ENCODE results near the gene ERMN.

The ERMN gene

DNA sequence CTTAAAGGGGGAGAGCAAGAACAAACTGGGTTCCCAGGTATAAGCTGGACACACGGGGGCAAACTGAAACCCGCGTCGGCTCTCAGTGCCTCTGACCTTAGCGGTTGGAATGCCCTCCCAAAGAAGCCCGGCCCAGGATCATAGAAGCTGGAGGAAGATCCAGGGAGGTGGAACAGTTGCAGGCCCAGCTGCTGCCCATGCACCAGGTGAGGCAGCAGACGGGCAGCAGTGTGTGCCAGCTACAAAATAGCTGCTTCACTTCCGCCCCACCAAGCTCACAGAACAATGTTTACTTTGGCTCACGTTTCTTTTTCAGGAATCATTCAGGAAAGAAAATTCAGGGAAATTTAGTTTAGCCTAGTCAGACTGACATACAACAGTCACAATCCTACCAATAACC, 3.9 kb upstream of the ERMN start:
- DNase-seq (ENCODE audit: low read depth): no peak

DNA sequence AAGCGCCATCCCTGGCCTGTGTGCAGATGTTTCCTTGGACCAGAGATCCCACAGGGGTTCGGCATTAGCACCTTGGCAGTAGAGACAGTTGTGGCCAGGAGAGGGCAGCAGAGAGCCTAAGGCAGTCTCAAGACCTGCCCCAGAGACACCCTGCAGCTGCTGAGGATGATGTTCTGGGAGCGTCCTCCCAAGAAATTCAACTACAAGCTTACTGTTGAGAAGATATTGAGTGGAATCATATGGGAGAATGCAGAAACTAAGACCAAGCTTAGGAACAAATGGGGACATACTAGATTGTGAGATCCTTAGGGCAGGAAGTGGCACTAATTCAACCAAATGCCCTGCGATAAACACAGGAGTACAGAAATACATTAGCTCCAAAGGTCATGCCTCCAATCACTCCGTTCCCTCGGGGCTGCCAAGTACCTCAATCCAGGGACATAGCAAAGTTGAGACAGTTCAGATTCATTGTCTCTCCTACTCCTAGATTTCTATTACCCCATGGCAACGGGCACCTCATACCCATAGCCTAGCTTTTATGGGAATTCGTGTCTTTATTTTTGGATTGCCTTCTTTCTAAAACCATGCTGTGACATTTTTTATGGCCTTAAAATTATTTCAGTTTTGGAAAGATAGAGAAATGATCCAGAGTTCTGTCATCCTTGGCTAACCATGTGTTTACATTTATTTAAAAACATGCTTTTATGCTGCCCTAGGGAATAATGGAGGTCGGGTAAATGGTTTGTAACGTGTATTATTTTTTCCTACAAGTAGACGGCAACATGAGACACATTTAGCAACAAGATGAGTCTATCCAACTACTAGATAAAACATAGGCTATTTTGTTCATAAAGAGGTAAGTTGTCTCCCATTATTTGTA, 2.2 kb upstream of the ERMN start:
- no peak for DNase-seq (ENCODE audit: low read depth)

DNA sequence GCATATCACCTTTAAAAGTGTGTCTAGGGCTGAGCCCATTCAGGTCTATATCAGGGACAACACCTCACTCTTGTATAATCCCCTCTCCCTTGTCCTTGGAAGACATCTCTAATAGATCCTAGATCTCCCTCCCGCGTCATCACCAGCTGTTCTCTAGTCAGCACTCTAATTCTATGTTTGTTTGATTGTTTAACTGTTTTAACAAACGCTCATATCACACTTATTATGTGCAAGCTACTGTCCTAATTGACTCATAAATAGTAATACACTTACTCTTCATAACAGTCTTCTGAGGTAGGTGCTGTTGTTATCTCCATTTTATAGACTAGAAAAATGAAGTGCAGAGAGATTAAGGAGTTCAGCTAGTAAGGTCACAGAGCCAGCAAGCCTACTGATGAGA, 1.6 kb upstream of the ERMN start:
- no peak for DNase-seq (ENCODE audit: low read depth)

DNA sequence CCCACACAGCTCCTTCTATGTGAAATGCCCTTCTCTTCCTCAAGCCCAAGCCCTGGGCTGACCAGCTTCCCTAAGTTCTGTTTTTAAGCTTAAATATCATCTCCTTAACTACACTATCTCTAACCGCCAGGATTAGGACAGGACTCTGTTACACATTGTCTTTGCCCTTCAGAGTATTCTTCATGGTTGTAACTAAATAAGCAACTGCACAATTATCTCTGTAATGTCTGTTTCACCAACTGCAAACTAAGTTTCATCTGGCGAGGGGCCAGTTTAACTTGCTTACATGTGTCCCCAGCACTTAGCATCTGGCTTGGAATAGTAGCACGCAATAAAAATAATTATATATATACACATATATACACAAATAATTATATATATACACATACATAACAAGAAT, 1.1 kb upstream of the ERMN start:
- DNase-seq (ENCODE audit: low read depth): no peak

DNA sequence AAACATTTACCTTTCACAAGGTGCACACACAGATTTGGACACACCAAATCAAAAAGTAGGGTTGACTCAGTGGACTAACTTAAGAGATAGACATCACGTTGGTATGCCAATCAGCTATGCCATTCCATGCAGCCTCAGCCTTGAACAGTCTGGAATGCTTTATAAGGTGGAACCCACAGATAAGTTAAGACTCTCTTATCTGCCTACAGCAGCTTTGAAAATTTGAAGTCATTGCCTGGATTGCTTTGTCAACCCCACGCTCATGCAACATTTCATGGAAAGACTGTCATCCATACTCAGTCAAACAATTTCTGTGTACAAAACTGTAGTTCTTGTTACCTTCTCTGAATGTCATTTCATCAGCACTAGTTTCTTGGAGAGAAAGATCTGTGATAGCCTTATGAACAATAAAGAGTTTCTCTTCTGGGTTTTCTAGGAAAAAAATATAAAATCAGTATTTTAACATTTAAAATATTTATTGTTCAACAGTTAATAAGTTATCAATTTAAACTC, 1.2 kb downstream of the ERMN start:
- no peak for DNase-seq (ENCODE audit: low read depth)

DNA sequence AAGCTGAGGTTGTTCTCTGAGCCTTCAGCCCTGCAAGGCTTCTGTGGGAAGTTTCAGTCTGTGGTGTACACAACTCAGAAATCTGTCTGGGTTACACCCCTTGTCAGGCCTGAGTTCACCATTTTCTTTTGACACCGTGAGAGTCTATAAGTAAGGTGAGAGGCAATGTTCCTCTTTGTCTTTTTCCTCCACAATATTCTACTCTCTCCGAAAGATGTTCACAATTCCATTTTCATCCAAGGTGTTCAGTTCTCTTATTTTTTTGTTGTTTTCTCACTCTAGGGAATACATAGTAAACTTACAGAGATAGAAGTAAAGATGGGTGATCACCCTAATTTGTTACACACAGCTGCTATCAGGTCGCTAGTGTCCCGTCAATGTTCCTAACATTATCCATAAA, 3.2 kb downstream of the ERMN start:
- no peak for DNase-seq (ENCODE audit: low read depth)

DNA sequence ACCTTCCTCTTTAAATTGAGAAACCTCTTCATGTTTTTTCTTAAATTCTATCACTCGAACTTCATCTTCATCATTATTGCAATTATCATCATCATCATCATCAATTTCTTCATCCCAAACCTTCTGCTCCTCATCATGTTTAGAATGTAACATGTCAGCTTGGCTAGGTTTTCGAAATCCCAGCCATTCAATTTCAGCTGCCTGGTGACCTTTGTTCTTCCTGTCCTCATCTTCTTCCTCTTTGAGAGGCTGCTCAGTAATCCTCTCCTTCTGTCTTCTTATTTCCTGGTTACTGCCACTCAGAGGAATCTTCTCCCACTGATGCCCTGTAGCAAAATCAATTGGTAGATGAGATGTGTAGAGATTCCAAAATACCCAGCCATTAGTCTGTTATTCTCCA, 4.2 kb downstream of the ERMN start:
- DNase-seq (ENCODE audit: low read depth): no peak

DNA sequence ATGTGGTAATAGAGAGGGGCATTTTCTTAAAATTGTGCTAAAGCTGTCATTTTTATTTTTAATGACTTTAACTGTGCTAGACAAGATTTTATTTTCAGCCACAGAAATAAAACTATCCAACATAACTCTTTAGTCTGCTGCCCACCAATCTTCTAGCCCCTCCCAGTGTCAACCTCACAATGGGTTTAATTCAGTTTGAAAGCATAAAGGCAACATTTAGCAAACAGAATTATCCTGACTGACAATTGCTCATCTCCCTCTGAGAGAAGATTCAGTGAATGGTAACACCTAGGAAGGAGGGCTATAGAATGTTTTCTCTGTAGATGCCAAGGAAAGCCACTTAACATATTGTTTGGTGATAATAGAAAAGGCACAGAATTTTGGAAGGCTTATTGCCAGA, 5.2 kb downstream of the ERMN start:
- no peak for DNase-seq (ENCODE audit: low read depth)

DNA sequence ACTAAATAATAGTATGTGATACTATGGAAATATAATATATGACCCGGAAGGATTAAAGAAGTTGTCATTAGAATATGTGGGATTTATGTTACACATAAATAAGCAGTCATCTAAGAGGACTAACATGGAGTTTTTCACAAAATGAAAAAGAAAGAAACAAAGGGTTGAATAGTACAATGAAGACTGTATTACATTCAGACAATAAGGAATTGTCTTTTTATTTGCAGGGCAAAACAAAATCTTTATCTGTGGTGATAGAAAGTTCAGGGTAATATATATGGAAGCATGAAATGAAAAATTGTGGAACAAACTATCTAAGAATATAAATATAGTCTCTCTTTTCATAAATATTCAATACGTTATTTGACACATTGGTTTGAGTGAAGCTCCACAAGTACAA, 5.8 kb downstream of the ERMN start:
- no peak for DNase-seq (ENCODE audit: low read depth)

DNA sequence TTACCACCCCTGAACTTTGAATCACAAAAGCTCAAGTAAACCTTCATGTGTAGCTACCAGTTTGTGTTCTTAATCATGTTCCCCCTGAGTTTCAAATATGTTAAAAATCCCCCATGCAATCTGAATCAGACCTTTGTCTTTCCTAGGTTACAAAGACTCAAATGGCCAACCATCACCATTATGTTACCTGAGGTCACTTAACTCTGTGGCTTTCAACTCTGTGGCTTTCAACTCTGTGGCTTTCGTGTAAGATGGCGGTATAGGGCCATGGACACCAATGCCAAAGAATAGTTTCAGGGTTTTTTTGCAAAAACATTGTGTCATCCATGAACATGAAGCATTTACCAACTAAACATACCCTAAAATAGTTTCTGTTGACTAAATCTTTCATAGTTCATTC, 6.7 kb downstream of the ERMN start:
- no peak for DNase-seq (ENCODE audit: low read depth)

DNA sequence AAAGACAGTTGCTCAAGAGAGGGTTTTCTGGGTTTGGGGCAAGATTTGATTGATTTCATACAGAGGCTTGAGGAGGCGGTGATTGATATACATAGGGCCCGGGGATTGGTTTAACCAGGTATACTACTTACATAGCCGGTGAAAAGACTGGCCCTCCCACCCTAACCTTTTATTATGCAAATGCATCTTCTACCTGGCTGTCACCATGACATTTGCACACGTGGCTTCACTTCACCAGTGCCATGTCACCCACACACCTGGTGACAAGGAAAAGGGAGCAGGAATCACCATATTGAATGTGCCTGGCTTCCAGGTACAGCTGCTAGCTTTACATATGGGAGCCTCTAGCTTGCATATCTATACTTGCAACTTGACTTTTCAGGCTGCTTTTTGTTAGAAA, 9.7 kb downstream of the ERMN start:
- DNase-seq (ENCODE audit: low read depth): no peak

DNA sequence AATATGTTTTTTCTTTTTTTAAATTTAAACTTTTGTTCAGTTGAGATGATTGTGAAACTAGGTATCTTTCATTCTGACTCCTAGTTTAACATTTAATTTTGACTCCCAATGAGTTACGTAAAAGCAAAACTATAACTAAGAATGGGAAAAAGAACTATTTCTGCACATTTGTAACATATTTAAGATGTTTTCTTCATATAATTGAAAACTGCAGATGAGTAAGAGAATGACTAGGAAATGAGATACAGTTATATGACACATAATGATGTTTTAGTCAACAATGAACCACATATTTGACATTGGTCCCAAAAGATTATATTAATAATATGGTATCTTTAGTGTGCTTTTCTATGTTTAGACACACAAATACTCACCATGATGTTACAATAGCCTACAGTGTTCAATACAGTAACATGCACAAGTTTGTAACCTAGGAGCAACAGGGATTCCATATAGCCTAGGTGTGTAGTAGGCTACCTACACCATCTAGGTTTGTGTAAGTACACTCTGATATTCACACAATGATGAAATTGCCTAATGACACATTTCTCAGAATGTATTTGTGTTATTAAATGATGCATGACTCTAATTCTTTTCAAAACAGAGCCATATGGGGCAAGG, 12.6 kb downstream of the ERMN start:
- peak; percentile 39 for DNase-seq (ENCODE audit: low read depth)

DNA sequence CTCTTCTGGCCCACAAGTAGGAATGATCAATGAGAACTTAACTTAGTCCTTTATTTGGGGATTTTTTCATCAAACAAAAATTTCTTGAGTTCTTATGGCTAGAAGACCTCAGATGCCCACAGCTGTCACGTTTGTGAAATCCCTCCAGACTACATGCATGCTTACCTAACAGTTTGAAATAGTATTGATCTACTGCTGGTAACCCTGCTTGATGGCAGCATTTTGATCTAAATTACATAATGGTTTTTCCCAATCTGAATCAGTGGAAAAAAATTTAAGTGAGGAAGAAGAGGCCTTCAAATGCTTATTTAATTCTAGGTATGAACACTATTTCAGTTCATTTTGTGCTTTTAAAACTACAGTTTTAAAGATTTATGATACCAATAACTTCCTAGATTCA, 13.9 kb downstream of the ERMN start:
- no peak for DNase-seq (ENCODE audit: low read depth)

DNA sequence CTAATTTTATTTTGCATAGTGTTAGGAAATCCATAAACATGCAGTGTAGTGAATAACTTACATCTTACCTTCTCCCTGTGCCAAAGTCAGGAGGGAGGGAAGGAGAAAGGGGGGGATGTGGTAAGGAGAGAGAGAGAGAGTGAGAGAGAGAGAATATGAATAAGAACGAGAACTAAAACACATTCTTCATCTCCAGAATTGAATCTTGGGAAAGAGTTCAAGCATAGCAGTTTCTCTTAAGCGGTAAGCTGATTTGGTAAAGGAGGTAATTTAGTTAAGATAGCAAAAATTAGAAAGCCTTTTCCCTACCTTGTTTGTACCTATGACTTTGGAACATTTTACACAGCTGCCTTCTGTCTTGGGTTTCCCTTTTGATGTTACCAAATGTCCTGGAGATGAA, 15.7 kb downstream of the ERMN start:
- no peak for DNase-seq (ENCODE audit: low read depth)

DNA sequence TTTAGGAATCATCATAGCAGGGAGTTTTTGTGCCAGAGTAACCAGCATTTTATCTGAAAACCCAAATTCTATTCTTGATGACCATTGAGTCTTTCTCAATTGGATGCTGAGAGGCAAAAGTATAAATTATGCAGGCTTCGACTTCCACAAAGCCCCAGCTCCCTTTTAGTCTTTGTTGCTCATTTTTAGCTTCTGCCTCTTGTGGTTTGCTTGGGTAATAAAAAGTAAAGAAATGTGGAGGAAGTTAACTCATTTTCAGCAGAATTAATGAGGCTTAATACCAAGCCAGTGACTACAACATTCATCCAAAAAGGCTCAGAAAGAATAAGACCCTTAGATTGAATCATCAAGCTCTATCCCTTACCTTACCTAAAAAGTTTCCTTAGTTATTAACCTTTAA, 18.6 kb downstream of the ERMN start:
- peak; percentile 52 for DNase-seq (ENCODE audit: low read depth)

DNA sequence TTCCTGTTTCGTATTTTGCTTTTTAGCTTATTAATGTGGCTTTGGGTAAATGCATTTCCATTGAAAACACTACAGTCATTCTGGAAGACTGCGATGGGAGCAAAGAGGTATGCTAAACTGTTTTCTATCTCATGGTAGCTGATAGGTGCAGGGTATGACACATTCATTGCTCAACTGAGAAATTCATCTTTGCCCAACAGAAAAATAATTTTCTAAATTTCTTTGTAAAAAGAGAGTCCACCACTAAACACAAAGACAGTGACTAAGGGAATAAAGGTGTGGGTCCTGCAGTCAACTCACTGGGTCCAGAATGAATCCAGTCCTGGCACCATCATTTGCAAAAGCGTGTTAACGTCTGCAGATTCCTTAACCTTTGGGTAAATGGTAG, 19.9 kb downstream of the ERMN start:
- DNase-seq (ENCODE audit: low read depth): no peak

DNA sequence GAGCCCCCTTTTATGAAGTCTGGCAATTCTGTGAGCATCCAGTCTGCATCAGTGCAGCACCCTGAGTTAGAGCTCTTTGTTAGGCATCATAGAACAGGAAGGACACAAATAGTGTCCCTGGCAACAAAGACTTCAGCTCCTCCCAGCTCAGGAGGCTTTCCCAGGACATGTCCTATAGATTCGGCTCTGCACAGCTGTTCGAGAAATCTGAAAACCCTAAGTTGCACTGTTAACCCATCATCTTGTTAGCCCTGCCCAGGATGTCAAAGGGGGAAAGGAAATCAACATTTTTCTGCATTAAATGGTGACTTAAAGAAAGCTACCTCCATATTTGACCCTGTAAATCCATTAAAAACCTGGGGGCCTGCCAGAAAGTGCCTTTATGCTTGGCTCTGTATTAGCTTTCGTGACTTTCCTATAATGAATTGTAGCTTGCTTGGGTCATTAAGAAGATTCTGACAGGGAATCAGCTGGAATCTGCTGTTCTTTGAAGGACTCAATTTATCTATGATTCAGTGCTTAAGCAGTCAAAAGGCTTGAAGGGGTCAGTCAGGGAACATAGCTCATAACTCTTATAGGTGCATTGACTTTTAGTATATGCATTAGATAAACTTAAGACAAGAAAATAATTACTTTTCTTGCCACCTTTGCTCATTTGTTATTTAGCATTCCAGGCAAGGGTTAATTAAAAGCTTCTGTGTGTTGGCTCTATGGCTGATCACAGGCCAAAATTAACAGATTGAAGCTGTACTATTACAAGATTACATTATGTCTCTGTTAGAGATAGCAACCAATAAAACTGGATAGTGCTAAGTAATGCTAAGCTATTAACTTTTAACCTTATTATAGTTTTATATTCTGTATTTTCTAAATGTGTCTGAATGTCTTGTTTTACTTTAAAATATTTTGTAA, 20.6 kb downstream of the ERMN start:
- peak; percentile 52 for DNase-seq (ENCODE audit: low read depth)

DNA sequence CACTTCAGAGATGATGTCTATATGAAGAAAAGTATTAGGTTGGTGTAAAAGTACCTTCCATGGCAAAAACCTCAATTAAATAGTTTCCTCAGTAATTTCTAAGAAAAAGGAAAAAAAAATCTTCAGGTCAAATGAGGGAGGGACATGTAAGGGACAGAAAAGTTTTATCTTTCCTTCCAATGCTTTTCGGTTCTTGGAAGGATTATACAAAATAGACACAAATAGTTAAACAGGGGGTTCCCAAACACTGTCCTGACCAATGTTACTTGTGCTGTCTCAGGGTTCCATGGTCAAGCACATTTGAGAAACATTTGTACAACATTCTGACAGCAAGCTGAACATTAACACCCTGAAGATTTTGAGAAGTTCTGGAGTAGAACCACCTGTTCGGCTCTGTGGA, 22.0 kb downstream of the ERMN start:
- DNase-seq (ENCODE audit: low read depth): no peak

DNA sequence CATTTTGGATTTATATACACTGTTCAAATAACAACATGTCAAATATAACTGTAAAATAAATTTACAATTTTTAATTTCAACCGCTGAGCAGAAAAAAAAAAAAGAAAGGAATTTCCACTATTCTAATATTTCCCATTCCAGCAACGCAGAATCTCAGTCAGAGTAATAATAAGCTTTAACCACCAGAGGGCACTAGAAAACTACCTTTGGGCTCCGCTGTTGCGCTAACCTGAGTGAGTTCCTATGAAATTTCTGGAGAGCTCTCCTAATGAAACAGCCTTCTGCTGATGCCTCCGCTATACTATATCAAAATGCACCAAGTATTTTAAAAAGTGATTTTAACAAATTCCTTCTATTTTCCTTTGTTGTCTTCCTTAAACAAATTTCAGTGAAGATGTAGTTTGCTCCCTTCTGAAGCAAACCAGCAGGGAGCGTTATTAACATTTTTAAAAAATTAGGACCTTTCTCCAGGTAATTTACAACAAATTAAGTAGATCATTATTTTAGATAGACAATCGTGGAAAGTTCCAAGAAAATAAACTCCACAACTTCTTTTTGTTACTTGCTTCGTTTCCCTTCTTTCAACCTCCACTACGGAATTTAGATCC, 23.0 kb downstream of the ERMN start:
- DNase-seq (ENCODE audit: low read depth): no peak

DNA sequence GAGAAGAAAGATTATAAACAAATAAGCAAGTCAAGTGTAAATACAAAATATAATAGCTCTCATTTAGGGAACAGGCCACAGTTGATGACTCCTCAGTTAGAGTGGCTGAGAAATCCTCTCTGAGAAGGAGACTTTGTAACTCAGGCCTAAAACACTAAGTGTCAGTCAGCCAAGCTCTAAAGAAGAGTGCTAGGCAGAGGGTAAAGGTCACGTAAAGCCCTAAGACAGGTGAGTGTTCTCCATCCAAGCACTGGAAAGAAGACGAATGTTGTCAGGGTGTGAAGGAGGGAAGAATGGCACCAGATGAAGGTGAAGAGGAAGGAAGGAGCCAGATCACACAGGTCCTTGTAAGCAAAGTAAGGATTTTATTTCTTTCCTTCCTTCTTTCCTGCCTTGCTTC, 24.3 kb downstream of the ERMN start:
- DNase-seq (ENCODE audit: low read depth): no peak

DNA sequence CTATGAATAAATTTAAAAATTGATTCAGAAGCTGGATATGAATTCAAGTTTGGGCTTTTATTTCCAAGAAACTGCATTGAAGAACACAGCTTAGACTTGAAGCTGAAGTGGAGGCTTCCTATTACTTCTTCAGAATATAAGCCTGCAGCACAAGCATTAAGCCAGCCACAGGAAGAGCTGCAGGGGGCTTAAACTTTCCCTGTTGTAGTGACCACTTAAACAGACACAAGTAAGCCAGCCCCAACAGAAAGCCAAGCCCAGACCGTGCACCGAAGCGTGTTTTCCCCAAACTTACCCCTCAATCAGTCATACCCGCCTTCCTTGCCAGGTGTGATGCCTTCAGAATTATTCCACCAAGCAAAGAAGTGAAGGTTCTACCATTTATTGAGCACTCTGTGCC, 28.7 kb downstream of the ERMN start:
- DNase-seq (ENCODE audit: low read depth): no peak

DNA sequence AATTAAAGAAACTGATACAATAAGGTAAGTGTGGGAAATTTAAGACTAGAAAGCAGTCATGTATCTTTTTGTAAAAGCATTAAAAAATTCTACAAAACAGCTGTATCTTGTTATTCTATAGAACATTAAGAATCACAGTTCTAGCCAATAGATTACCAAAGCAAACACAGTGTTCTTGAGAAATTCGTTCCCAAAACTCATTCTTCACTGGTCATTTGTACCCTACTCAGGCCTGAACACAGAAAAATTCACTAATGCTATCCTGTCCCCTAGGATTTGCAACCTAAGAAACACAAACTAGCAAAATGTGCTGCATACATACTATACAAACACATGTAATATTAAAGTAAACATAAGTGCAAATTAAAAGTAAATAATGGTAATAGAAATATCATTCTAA, 29.1 kb downstream of the ERMN start:
- DNase-seq (ENCODE audit: low read depth): no peak

Measured in GM04503 (cell line).